HL-60 (cell line): ENCODE data around the gene ERC2.

Source experiments
- DNase-seq, 2 experiments: peaks; one replicate each; pipeline ENCODE4 v3.0.0-alpha.2; 2010 to 2020; ENCODE audit warnings: low read depth in 1 of 2, low spot score in 1 of 2
- H3K27ac ChIP-seq: fragments of 250-450 bp; sonication (Bioruptor Pico); replicated peaks from 2 replicates; pipeline ENCODE4 v1.5.1; 2020; ENCODE audit warnings: mild to moderate bottlenecking, moderate library complexity
- H3K27me3 ChIP-seq: fragments of 250-450 bp; sonication (Bioruptor Pico); 2 replicates; pipeline ENCODE4 v1.5.1; 2021; ENCODE audit warnings: mild to moderate bottlenecking, moderate library complexity; ENCODE audit not compliant: insufficient read depth, poor library complexity, severe bottlenecking
- H3K4me3 ChIP-seq: replicated peaks from 2 replicates; pipeline ENCODE4 v1.5.1; 2011; ENCODE audit warnings: mild to moderate bottlenecking, control low read depth, low read length; ENCODE audit not compliant: insufficient read depth
- GABPA ChIP-seq: IDR thresholded peaks from 2 replicates; pipeline ENCODE4 v1.6.1; 2012; ENCODE audit warnings: low read depth
- POLR2AphosphoS5 ChIP-seq: IDR thresholded peaks from 2 replicates; pipeline ENCODE4 v1.6.1; 2012; ENCODE audit warnings: low read depth
- REST ChIP-seq: IDR thresholded peaks from 2 replicates; pipeline ENCODE4 v1.6.1; 2012; ENCODE audit warnings: low read depth; ENCODE audit not compliant: insufficient replicate concordance
- SPI1 ChIP-seq: IDR thresholded peaks from 2 replicates; pipeline ENCODE4 v1.6.1; 2012; ENCODE audit warnings: low read depth, mild to moderate bottlenecking, borderline replicate concordance
- TF ChIP-seq, protein P1 (sequence below): IDR thresholded peaks from one replicate; pipeline ENCODE4 v1.5.1; 2011; ENCODE audit warnings: low read length, control low read depth, inconsistent platforms; ENCODE audit not compliant: insufficient read depth

ERC2 gene

GRCh38 chr3:55899887-55900286, 568.4 kb downstream of the ERC2 start:
- no peak overlapping the region for H3K4me3 ChIP-seq
- H3K27ac ChIP-seq = no peak overlapping the region
- H3K27me3 ChIP-seq = no peaks in the 10 kb centered on the region
- no peak for TF ChIP-seq SPI1
- TF ChIP-seq, protein P1, sequence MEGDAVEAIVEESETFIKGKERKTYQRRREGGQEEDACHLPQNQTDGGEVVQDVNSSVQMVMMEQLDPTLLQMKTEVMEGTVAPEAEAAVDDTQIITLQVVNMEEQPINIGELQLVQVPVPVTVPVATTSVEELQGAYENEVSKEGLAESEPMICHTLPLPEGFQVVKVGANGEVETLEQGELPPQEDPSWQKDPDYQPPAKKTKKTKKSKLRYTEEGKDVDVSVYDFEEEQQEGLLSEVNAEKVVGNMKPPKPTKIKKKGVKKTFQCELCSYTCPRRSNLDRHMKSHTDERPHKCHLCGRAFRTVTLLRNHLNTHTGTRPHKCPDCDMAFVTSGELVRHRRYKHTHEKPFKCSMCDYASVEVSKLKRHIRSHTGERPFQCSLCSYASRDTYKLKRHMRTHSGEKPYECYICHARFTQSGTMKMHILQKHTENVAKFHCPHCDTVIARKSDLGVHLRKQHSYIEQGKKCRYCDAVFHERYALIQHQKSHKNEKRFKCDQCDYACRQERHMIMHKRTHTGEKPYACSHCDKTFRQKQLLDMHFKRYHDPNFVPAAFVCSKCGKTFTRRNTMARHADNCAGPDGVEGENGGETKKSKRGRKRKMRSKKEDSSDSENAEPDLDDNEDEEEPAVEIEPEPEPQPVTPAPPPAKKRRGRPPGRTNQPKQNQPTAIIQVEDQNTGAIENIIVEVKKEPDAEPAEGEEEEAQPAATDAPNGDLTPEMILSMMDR = peak; percentile 11
- DNase-seq = no peak

- Histone ChIP-seq H3K4me3 (no peak overlapping the region), H3K27ac (no peak overlapping the region), H3K27me3 (no peaks in the 10 kb centered on the region)
- TF ChIP-seq GABPA (no peak), REST (no peak), SPI1 (no peak), POLR2AphosphoS5 (no peak)
- TF ChIP-seq, protein P1 = no peak
- no peak for DNase-seq
These were observed 570.6 kb downstream of the ERC2 start for GRCh38 chr3:55897573-55898224.

DNA sequence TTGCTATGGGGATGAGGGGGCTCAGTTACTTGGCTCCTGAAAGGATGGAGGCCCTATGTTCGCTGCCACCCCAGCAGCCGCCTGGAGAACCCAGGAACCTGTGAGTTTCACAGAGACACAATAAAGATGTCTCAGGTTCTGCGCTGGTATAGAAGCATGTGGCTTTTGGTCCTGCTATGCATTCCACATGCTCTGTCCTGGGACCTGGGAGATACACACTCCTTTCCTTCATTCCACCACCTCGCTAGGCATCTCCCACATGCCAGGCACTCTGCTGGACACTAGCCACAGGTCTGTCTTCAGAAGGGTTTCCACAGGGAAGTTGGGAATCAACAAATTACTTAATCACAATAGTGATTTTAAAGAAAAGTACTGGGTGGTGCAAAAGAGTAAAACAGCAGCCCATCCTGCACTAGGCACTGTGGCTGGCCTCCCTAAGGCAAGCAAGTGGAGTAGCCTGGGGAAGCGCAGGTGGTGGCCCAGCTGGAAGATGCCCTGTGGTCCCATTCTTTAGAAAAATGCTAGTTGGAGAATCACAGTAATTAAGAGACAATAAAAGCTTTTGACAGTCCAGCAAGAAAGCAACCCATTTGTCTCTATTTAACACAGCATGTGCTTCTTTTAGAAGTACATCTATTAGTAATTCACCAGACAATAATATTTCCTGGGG, 572.2 kb downstream of the ERC2 start:
- Histone ChIP-seq H3K27me3 (no peaks in the 10 kb centered on the region), H3K27ac (no peak overlapping the region), H3K4me3 (no peak overlapping the region)
- TF ChIP-seq SPI1 = no peak
- TF ChIP-seq GABPA = no peak
- TF ChIP-seq, protein P1 = no peak
- no peak for TF ChIP-seq POLR2AphosphoS5
- TF ChIP-seq REST = no peak
- DNase-seq = no peak
